HFFc6 (cell line): ENCODE data around the gene MKNK2. TPM values are rescaled to one million over a fixed set of nuclear protein-coding genes. Genes with fewer than 3 reads are reported as not detected.

Experiments
- DNase-seq: peaks from one replicate; pipeline ENCODE4 v3.0.0-alpha.2; 2018
- H3K27ac Mint-ChIP-seq: 2 replicates; pipeline ENCODE4 v1.8.0; 2020; ENCODE audit warnings: mild to moderate bottlenecking, mixed read lengths
- H3K27me3 Mint-ChIP-seq: 2 replicates; pipeline ENCODE4 v1.8.0; 2021; ENCODE audit warnings: mild to moderate bottlenecking, moderate library complexity, mixed read lengths; ENCODE audit not compliant: insufficient read depth
- H3K36me3 Mint-ChIP-seq: 2 replicates; pipeline ENCODE4 v1.8.0; 2021; ENCODE audit warnings: low read depth, mixed read lengths
- H3K4me1 Mint-ChIP-seq: 2 replicates; pipeline ENCODE4 v1.8.0; 2020; ENCODE audit warnings: low read depth, mixed read lengths
- H3K4me3 Mint-ChIP-seq: 2 replicates; pipeline ENCODE4 v1.8.0; 2020; ENCODE audit warnings: mild to moderate bottlenecking, moderate library complexity, mixed read lengths
- H3K9me3 Mint-ChIP-seq: 2 replicates; pipeline ENCODE4 v1.8.0; 2020; ENCODE audit warnings: mild to moderate bottlenecking, mixed read lengths
- CTCF ChIP-seq: fragments of 200-600 bp; sonication (generic); IDR thresholded peaks from 2 replicates; pipeline ENCODE4 v1.5.0; 2021; ENCODE audit warnings: antibody characterized with exemption, mild to moderate bottlenecking
- total RNA-seq, 6 experiments: library from RNA; stranded (reverse); fragmentation: NEBNext Ultra II Directional; extraction: Animal tissue kit (Norgen Biotek cat#: 25700); gene quantifications; 2 replicates in 1 of 6; 3 replicates in 5 of 6; pipeline ENCODE4 v1.2.3, GENCODE V29; 2021

The MKNK2 gene
- total RNA-seq, 6 experiments from 2014 or later: 61.5 to 82.9 (median 65.2) TPM

- Mint-ChIP-seq H3K4me1 (no peaks in the 10 kb centered on the region), H3K4me3 (no peak overlapping the region), H3K9me3 (no peaks in the 10 kb centered on the region), H3K27ac (no peak overlapping the region), H3K36me3 (peaks cover 8% of the 10 kb centered on the region; the same call in 1 of the 2 replicates), H3K27me3 (peaks cover 3% of the 10 kb centered on the region; the same call in 1 of the 2 replicates)
- TF ChIP-seq CTCF: no peak
- DNase-seq: no peak
Measured at GRCh38 chr19:2010135-2010668, 40.8 kb downstream of the MKNK2 start.

- H3K27ac Mint-ChIP-seq: no peak overlapping the region
- no peak for DNase-seq
- TF ChIP-seq CTCF: no peak
- peaks cover 9% of the 10 kb centered on the region; the same call in 1 of the 2 replicates for H3K36me3 Mint-ChIP-seq
- H3K27me3 Mint-ChIP-seq: no peaks in the 10 kb centered on the region
- no peaks in the 10 kb centered on the region for H3K4me1 Mint-ChIP-seq
- H3K9me3 Mint-ChIP-seq: no peaks in the 10 kb centered on the region
- no peak overlapping the region for H3K4me3 Mint-ChIP-seq
Measured at GRCh38 chr19:2003874-2004273, 47.2 kb downstream of the MKNK2 start.

GRCh38 chr19:1999856-2000515 lies 51.1 kb downstream of the MKNK2 start:
- H3K36me3 Mint-ChIP-seq: peaks cover 27% of the 10 kb centered on the region
- H3K4me1 Mint-ChIP-seq: no peaks in the 10 kb centered on the region

GRCh38 chr19:1998712-1999708 lies 52.0 kb downstream of the MKNK2 start:
- no peak for TF ChIP-seq CTCF
- no peak for DNase-seq
- Mint-ChIP-seq H3K27ac (no peak overlapping the region), H3K4me1 (no peaks in the 10 kb centered on the region), H3K4me3 (no peak overlapping the region), H3K27me3 (no peaks in the 10 kb centered on the region), H3K36me3 (peaks cover 27% of the 10 kb centered on the region), H3K9me3 (no peaks in the 10 kb centered on the region)

More at GRCh38 chr19:1999856-2000515, 51.1 kb downstream of the MKNK2 start:
- Mint-ChIP-seq H3K9me3 (no peaks in the 10 kb centered on the region), H3K4me3 (no peak overlapping the region), H3K27me3 (no peaks in the 10 kb centered on the region), H3K27ac (no peak overlapping the region)
- no peak for TF ChIP-seq CTCF
- DNase-seq: no peak

- H3K4me1 Mint-ChIP-seq: no peaks in the 10 kb centered on the region
- DNase-seq: no peak
- H3K4me3 Mint-ChIP-seq: no peak overlapping the region
- TF ChIP-seq CTCF: no peak
- no peaks in the 10 kb centered on the region for H3K27me3 Mint-ChIP-seq
- H3K36me3 Mint-ChIP-seq: peaks cover 28% of the 10 kb centered on the region
- H3K9me3 Mint-ChIP-seq: no peaks in the 10 kb centered on the region
- H3K27ac Mint-ChIP-seq: no peak overlapping the region
Measured at GRCh38 chr19:1997353-1998233, 53.5 kb downstream of the MKNK2 start.
